Kidney epithelial cell (primary cell): ENCODE results near the gene LIM2. TPM values are rescaled to one million over a fixed set of nuclear protein-coding genes. Genes with fewer than 3 reads are reported as not detected.

Source experiments
- DNase-seq: peaks from one replicate; pipeline ENCODE4 v3.0.0-alpha.2; 2010; ENCODE audit warnings: low read depth
- H3K27me3 ChIP-seq: 2 replicates; pipeline ENCODE4 v1.6.0; 2011; ENCODE audit warnings: low read length; ENCODE audit not compliant: control insufficient read depth, insufficient read depth
- H3K36me3 ChIP-seq: 2 replicates; pipeline ENCODE4 v1.5.1; 2011; ENCODE audit warnings: low read length; ENCODE audit not compliant: control insufficient read depth, insufficient read depth
- H3K4me3 ChIP-seq: 2 replicates; pipeline ENCODE4 v1.5.1; 2011; ENCODE audit warnings: low read depth, mild to moderate bottlenecking, control low read depth, low read length
- CTCF ChIP-seq: IDR thresholded peaks from 2 replicates; pipeline ENCODE4 v1.5.1; 2011; ENCODE audit warnings: mild to moderate bottlenecking, moderate library complexity, low read length, control low read depth, inconsistent platforms; ENCODE audit not compliant: insufficient read depth, poor library complexity, severe bottlenecking
- total RNA-seq: library from RNA; depleted of rRNA; stranded (reverse); fragments of >200 nt; gene quantifications from 2 replicates; pipeline ENCODE4 v1.2.3, GENCODE V29; 2015

The LIM2 gene
- total RNA-seq, 1 donor from 2014 or later: not detected

GRCh38 chr19:51356159-51356801, 31.5 kb downstream of the LIM2 start:
- no peaks in the 10 kb centered on the region for H3K27me3 ChIP-seq
- no peak for TF ChIP-seq CTCF
- DNase-seq: no peak

GRCh38 chr19:51354742-51355148, 33.0 kb downstream of the LIM2 start:
- no peak for DNase-seq
- H3K36me3 ChIP-seq: peaks cover 2% of the 10 kb centered on the region
- no peaks in the 10 kb centered on the region for H3K27me3 ChIP-seq
- no peak overlapping the region for H3K4me3 ChIP-seq
- no peak for TF ChIP-seq CTCF

More at GRCh38 chr19:51356159-51356801, 31.5 kb downstream of the LIM2 start:
- peaks cover 2% of the 10 kb centered on the region for H3K36me3 ChIP-seq
- no peak overlapping the region for H3K4me3 ChIP-seq

- TF ChIP-seq CTCF: no peak
- H3K27me3 ChIP-seq: no peaks in the 10 kb centered on the region
- peaks cover 2% of the 10 kb centered on the region for H3K36me3 ChIP-seq
- H3K4me3 ChIP-seq: no peak overlapping the region
- no peak for DNase-seq
These were observed 33.6 kb downstream of the LIM2 start for GRCh38 chr19:51354103-51354741.

- no peak for DNase-seq
- Histone ChIP-seq H3K4me3 (no peak overlapping the region), H3K27me3 (no peaks in the 10 kb centered on the region), H3K36me3 (peaks cover 2% of the 10 kb centered on the region)
- TF ChIP-seq CTCF: no peak
These were observed 34.9 kb downstream of the LIM2 start for GRCh38 chr19:51352783-51353360.

GRCh38 chr19:51351266-51351990, 36.3 kb downstream of the LIM2 start:
- DNase-seq: no peak
- no peaks in the 10 kb centered on the region for H3K27me3 ChIP-seq
- H3K4me3 ChIP-seq: no peak overlapping the region
- H3K36me3 ChIP-seq: peaks cover 2% of the 10 kb centered on the region
- TF ChIP-seq CTCF: no peak
